Purkinje cell (primary cell): ENCODE measurements around the gene UBE2J1. TPM values are rescaled to one million over a fixed set of nuclear protein-coding genes. Genes with fewer than 3 reads are reported as not detected.

Experiments used
- polyA plus RNA-seq: library from polyadenylated mRNA; unstranded; fragments of >200 nt; fragmentation: Nextera tagmentation; gene quantifications from 2 replicates; pipeline ENCODE4 v1.2.1, GENCODE V29; 2014

Gene UBE2J1, protein sequence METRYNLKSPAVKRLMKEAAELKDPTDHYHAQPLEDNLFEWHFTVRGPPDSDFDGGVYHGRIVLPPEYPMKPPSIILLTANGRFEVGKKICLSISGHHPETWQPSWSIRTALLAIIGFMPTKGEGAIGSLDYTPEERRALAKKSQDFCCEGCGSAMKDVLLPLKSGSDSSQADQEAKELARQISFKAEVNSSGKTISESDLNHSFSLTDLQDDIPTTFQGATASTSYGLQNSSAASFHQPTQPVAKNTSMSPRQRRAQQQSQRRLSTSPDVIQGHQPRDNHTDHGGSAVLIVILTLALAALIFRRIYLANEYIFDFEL
- polyA plus RNA-seq: 16.1 and 17.1 TPM in 2 replicates

DNA sequence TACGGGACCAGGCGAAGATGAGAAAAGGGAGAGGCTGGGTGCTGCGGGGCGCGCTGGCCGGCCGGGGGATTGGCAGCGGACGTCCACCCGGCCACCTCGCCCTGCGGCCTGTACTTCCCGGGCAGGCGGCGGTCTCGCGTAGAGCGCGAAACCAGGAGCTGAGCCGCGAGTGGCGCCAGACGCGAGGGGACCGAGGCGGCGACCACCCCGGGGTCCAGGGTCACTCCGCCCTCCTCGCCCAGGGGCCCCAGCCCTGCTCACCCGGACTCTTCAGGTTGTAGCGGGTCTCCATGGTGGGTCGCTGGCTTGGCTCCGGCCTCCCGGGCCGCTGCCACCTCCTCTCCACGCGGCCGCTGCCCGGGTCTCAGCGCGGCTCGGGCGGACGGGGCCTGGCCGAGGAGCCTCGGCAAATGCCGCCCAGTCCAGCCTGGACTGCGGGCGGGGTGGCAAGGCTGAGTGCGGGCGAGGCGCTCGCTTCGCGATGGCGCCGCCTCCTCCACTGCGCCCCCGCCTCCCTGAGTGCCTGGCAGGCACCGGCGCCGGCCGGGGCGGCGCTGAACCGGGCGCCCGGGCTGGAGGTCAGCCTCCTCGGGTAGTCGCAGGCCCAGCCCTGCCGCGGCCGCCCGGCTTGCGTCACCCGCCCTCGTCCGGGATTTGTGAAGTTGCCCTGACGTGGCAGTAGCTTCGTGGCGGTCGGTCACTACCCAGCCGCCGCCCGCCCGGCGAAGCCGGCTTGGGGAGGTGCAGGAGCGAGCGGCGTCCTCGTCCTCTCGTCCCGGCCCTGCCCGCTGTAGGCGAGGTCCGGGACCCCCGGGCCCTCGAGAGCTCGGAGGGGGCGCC lies at the start of gene UBE2J1:
Gene UBE2J1, minus strand, starts transcription at position 445 of the 840 bp plus-strand sequence. Its CDS starts 153 bp downstream, at position 292.

DNA sequence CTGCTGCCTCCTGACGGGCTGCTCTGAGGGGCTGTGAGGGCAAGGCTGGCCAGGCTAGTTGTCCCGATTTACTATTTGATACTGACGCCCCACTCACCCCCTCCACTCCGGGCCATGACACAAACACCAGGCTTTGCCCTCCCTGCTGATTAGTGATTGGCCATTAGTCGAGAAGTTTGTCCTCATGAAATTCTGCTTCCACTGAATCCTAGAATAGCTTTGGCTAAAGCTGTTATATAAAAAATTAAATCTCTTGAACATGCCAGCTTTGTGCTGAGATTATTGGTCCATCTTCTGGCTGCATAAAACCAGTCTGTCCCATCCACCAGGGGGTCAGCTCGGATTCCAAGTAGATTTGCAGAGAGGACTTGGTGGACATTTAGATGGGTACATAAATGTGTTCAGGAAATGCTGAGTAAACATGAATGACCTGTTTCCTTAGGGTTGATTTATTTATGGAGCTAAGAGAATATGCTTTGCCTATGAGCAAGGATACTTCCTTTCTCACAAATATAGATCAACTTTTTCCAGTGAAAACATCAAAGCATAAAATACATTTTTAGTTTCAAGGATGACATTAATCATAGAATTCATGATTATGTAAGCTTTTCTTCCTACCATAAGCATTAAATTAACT lies 37.2 kb downstream of the UBE2J1 start, which contains the start of gene GABRR2:
Gene GABRR2, minus strand, starts transcription at position 51 of the 637 bp plus-strand sequence. CDS start 134 bp downstream, outside the sequence.

Other genes with a start within 250 kb of the UBE2J1 start
- gene SRSF12, start 234.7 kb downstream of the UBE2J1 start, polyA plus RNA-seq: 5.5 and 8.6 TPM in 2 replicates
- 2.5 and 4.6 TPM in 2 replicates for gene PM20D2, start 206.7 kb downstream of the UBE2J1 start, polyA plus RNA-seq
- gene GABRR1, start 135.4 kb downstream of the UBE2J1 start, polyA plus RNA-seq: 0.85 and 1.7 TPM in 2 replicates
- not detected in 2 replicates for gene GABRR2, start 37.4 kb downstream of the UBE2J1 start, polyA plus RNA-seq
- 22.1 and 25.5 TPM in 2 replicates for gene RRAGD, start 59.6 kb upstream of the UBE2J1 start, polyA plus RNA-seq
- 0.14 and 4.6 TPM in 2 replicates for gene ANKRD6, start 80.4 kb upstream of the UBE2J1 start, polyA plus RNA-seq